HG03354 (cell line): ENCODE measurements around the gene METRNL.
"Not testable (repeated sequence)": the region's sequence is repeated elsewhere in the genome, so short reads cannot be mapped to it uniquely, and the experiment has no call there.

Experiments
- ATAC-seq: cut with Tn5 transposase; IDR thresholded peaks from one replicate; pipeline ENCODE4 v1.9.1; 2021; ENCODE audit warnings: mild to moderate bottlenecking; ENCODE audit not compliant: unreplicated experiment, poor library complexity, severe bottlenecking

The METRNL gene

GRCh38 chr17:83051396-83052240 is 27.8 kb upstream of the METRNL start:
- peak; percentile 93 for ATAC-seq

GRCh38 chr17:83052241-83052564 is 27.2 kb upstream of the METRNL start:
- ATAC-seq: no peak

- no peak for ATAC-seq
These were observed 26.3 kb upstream of the METRNL start for GRCh38 chr17:83053021-83053681.

DNA sequence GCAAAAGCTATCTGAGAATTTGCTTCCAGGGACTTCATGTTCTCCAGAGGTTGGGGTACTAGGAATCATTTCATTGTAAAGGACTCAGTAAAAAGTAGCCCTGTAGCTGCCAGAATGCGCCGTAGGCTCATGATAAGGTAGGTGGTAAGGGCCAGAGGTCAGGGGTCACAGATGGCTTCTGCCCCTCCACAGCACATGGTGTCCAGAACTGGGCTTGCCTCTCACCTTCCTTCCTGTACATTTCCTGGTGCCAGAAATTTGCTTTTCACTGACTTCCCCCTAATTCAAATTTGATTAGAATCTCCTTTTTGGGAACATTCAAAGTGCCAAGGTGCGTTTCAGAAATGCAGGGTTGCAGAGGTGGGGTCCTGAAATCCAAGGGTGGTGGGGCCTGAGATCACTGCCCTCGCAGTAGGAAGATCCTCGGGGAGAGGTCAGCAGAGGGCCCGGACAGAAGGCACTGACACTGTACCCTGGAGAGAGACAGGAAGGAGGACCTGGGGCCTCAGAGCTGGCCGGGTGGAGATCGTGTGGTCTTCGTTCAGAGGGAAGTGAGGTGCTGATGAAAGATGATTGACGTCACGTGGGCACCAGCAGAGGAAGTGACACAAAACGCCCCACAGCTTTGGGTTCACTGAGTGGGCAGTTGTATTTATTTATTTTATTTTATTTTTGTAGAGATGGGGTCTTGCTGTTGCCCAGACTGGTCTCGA is 25.5 kb upstream of the METRNL start:
- no peak for ATAC-seq

- ATAC-seq: no peak
These were observed 24.8 kb upstream of the METRNL start for GRCh38 chr17:83054518-83055125.

DNA sequence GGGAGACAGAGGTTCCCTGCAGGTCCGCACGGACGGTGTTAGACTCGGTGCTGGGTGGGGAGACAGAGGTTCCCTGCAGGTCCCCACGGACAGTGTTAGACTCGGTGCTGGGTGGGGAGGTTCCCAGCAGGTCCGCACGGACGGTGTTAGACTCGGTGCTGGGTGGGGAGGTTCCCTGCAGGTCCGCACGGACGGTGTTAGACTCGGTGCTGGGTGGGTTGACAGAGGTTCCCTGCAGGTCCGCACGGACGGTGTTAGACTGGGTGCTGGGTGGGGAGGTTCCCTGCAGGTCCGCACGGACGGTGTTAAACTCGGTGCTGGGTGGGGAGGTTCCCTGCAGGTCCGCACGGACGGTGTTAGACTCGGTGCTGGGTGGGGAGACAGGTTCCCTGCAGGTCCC is 24.2 kb upstream of the METRNL start:
- ATAC-seq: not testable (repeated sequence)

GRCh38 chr17:83055911-83056582 is 23.4 kb upstream of the METRNL start:
- ATAC-seq: no peak

DNA sequence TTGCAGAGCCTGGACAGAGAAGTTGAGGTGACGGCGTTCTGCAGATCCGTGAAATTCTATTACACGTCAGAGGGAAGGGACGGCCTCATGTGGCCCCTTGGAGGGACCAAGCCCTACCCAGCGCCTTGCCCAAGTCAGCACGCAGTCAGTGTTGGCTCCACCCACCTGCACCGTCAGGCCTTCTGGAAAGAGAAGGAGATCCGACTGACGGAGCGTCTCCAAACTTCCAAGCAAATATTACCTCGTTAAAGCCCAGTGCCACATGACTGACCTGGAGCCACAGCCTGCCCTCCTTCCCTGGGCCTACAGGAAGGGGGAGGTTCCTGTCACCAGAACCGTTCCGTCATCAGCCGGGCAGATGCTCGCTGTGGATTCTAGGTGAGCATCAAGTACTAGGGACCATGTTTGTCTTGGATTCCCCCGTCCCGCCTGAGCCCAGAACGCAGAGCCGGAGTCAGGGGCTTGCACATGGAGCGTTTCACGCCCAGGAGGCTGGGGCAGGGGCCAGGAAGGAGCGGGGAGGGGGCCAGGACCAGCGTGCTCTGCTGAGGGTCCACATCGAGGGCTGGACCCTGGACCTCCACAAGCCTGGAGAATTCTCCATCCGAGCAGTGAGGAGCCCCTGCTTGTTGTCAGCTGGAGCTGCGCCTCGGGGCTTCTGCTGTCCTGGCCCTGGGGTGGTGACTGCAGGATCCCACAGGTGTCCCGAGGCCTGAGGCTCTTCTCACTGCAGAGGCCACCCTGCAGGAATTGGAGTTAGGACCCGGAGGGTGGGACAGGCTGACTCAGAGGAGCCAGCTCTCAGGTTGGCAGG is 22.6 kb upstream of the METRNL start:
- no peak for ATAC-seq

DNA sequence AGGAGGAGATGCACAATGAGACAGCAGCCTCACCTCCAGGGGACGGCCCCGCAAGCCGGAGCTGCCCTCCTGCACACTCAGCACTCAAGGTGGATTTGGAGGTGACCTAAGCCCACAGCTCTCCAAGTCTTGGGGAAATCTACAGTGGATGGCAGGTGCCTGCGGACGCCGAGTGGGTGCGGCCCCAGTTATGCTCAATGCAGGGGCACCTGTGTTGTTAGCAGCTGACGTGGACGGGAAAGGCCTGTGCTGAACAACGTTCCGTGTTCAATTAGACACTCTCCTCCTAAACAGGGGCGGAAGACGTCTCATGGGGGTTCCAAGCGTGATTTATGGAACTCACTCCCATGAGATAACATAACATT is 22.0 kb upstream of the METRNL start:
- ATAC-seq: no peak

DNA sequence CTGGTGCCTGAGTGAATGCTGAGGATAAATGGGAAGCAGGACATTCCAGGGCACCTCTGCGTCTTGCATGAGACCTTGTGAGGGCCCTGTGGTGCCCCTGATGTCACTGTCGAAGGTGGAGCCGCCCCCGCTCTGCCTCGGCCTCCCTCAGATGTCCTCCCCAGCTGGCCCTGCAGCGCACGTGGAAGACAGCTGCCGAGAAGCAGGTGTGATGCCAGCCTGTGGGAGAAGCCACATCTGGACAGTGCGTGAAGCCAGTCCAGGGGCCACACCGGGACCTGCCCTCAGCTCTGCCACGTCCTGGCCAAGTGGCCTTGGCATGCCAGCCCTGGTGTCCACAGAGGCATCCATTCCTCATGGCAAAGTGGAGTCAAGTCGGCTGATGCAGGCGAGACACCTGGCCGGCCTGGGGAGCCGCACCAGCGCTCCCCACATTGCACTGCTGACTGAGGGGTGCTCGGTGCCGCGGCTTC is 21.6 kb upstream of the METRNL start:
- no peak for ATAC-seq

GRCh38 chr17:83058266-83058798 is 21.1 kb upstream of the METRNL start:
- no peak for ATAC-seq

DNA sequence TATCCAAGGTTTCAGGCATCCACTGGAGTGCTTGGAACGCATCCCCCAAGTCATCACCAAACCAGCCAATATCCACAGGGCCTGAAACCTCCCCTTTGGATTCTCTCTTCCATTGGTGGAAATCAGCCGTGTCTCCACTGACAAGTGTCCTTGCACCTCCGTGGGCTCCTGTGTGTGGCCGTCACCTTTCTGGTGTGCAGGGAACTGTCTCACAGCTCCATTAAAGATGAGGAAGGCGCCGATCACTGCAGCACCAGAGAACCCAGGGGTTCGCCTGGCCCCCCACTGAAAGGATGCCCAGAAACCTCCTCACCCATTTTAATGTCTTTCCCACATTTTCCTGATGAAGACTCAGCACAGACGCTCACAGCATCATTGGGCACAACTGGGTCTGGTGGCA is 17.8 kb upstream of the METRNL start:
- no peak for ATAC-seq

- no peak for ATAC-seq
These were observed 17.2 kb upstream of the METRNL start for GRCh38 chr17:83062011-83062817.

DNA sequence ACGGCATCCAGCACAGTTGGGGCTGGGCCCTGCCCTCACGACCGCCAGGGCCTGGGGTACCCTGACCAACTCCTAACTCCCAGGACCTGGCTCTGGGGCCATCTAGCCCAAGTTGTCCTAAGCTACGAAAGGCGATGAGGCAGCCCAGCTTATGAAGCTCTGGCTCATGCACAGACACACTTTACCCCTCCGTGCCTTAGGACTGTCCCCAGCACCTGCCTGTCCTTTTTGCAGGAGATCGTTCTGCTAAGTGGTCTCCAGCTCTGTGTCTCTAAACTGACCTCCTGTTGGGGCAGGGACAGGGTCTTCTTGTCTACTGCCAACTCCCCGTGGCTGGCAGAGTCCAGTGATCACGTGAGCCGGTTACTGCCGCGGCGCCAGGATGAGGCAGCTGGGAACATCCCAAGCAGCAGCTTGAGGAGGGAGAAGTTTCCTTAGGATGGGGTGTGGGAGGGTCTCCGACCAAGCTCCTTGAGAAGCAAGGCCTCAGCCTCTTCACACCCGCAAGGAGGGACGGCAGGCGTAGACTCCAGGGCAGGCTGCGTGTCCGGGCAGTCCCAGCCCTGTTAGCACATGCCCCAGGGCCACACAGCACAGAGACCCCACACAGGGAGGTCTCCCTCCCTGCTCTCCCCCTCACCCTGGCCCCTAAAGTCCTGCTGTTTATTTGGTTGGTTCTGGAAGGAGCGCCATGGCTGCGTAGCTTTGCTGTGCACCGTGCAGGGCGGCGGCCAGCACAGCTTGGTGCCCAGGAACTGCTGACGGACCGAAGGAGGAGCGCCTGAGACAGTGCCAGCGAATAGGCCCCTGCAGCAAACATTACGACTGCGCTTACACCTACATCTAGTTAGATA is 16.4 kb upstream of the METRNL start:
- no peak for ATAC-seq

DNA sequence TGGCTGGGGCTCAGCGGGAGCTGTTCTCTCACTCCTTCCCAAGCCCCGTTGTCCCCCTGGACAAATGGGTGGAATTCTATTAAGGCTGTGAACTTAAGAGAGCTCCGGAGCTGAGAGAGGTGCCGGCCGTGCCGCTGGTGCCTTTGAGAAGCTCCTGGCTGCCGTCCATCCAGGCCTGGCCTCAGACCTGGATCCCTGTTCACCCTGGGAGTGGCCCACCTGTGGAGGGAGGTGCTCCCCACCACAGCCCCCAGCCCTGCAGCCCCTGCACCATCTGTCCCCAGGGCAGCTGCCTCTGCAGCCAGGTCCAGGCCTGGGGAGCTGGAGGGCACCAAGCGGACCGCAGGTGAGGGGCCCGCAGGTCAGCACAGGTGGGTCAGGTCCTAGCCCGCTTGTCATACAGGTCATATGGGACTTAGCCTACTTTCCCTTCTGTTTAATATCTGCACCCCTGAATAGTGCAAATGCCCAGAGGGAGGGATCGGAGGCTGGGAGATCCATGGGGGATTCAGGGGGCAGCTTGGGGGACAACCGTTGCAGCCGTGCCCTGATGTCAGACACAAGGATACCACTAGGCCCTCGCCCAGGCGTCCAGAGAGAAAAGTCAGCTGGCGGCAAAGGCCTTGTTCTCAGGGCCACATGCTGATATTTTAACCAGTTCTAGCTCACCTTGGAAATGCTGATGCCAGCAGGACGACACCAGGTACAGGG is 15.2 kb upstream of the METRNL start:
- ATAC-seq: no peak
